DOHH2 (cell line): ENCODE results near the gene LILRB3.

ENCODE experiments used
- H3F3A ChIP-seq: fragments of 200-600 bp; sonication (generic), shearing (Covaris generic); 2 replicates; pipeline ENCODE4 v1.6.0; 2016; ENCODE audit warnings: antibody characterized with exemption, mild to moderate bottlenecking; ENCODE audit not compliant: control insufficient read depth, insufficient read depth
- H3K27ac ChIP-seq: fragments of 200-600 bp; sonication (generic); 2 replicates; pipeline ENCODE4 v1.5.1; 2014; ENCODE audit warnings: low read depth, mild to moderate bottlenecking, low read length, moderate library complexity
- H3K27me3 ChIP-seq: fragments of 200-600 bp; sonication (generic); 2 replicates; pipeline ENCODE4 v1.6.1; 2014; ENCODE audit warnings: mild to moderate bottlenecking, low read length, mixed read lengths; ENCODE audit not compliant: control insufficient read depth
- H3K36me3 ChIP-seq: fragments of 200-600 bp; sonication (generic); 2 replicates; pipeline ENCODE4 v1.6.1; 2014; ENCODE audit warnings: mild to moderate bottlenecking, low read length, moderate library complexity, mixed read lengths; ENCODE audit not compliant: control insufficient read depth
- H3K4me1 ChIP-seq: fragments of 200-600 bp; sonication (generic); 2 replicates; pipeline ENCODE4 v1.6.1; 2014; ENCODE audit warnings: mild to moderate bottlenecking, low read length, mixed read lengths; ENCODE audit not compliant: control insufficient read depth
- H3K4me2 ChIP-seq: fragments of 200-600 bp; sonication (generic); 2 replicates; pipeline ENCODE4 v1.6.0; 2014; ENCODE audit warnings: mild to moderate bottlenecking, low read length, moderate library complexity
- H3K4me3 ChIP-seq: fragments of 200-600 bp; sonication (generic); 2 replicates; pipeline ENCODE4 v1.5.1; 2014; ENCODE audit warnings: mild to moderate bottlenecking, low read length, mixed read lengths
- H3K79me2 ChIP-seq: fragments of 200-600 bp; sonication (generic); 2 replicates; pipeline ENCODE4 v1.6.1; 2014; ENCODE audit warnings: mild to moderate bottlenecking, low read length, mixed read lengths; ENCODE audit not compliant: control insufficient read depth
- H3K9me2 ChIP-seq: fragments of 200-600 bp; sonication (generic); replicated peaks from 2 replicates; pipeline ENCODE4 v1.6.1; 2014; ENCODE audit warnings: mild to moderate bottlenecking, low read length, mixed read lengths; ENCODE audit not compliant: control insufficient read depth
- H3K9me3 ChIP-seq: fragments of 200-600 bp; sonication (generic); 2 replicates; pipeline ENCODE4 v1.6.1; 2014; ENCODE audit warnings: antibody characterized with exemption, low read length, mixed read lengths; ENCODE audit not compliant: control insufficient read depth, insufficient read depth
- H4K20me1 ChIP-seq: fragments of 200-600 bp; sonication (generic); 2 replicates; pipeline ENCODE4 v1.6.0; 2014; ENCODE audit warnings: low read depth, mild to moderate bottlenecking, antibody characterized with exemption, low read length, moderate library complexity; ENCODE audit not compliant: control insufficient read depth, insufficient read depth
- CTCF ChIP-seq: fragments of 200-600 bp; sonication (generic); IDR thresholded peaks from one replicate; pipeline ENCODE4 v1.5.1; 2014; ENCODE audit warnings: antibody characterized with exemption, mild to moderate bottlenecking, low read depth, low read length; ENCODE audit not compliant: poor library complexity, severe bottlenecking
- EZH2phosphoT487 ChIP-seq: fragments of 200-600 bp; sonication (generic); IDR thresholded peaks from 2 replicates; pipeline ENCODE4 v1.6.1; 2017; ENCODE audit warnings: borderline replicate concordance, mild to moderate bottlenecking, antibody characterized with exemption, low read length, moderate library complexity, mixed read lengths

The LILRB3 gene

GRCh38 chr19:54178581-54179261 is 44.1 kb downstream of the LILRB3 start:
- Histone ChIP-seq H3K4me1 (peaks cover 21% of the 10 kb centered on the region), H4K20me1 (0 out of 2 replicates have a peak, but pooled peaks cover 8% of the 10 kb centered on the region), H3K27me3 (no peaks in the 10 kb centered on the region), H3K9me2 (no peaks in the 10 kb centered on the region), H3F3A (peaks cover 6% of the 10 kb centered on the region; the same call in 1 of the 2 replicates), H3K4me3 (no peak overlapping the region), H3K36me3 (peaks cover 11% of the 10 kb centered on the region; the same call in 1 of the 2 replicates), H3K9me3 (no peaks in the 10 kb centered on the region), H3K4me2 (no peak overlapping the region), H3K27ac (no peak overlapping the region), H3K79me2 (no peaks in the 10 kb centered on the region)
- TF ChIP-seq CTCF = no peak
- no peak for TF ChIP-seq EZH2phosphoT487

GRCh38 chr19:54173951-54174834 is 48.6 kb downstream of the LILRB3 start:
- Histone ChIP-seq H3K4me2 (no peak overlapping the region), H3K4me1 (peaks cover 22% of the 10 kb centered on the region), H3F3A (no peaks in the 10 kb centered on the region; the same call in 1 of the 2 replicates), H3K27ac (no peak overlapping the region), H3K27me3 (no peaks in the 10 kb centered on the region), H3K9me3 (no peaks in the 10 kb centered on the region), H3K9me2 (no peaks in the 10 kb centered on the region), H3K36me3 (peaks cover 10% of the 10 kb centered on the region; the same call in 1 of the 2 replicates), H3K4me3 (no peak overlapping the region), H4K20me1 (0 out of 2 replicates have a peak, but pooled peaks cover 4% of the 10 kb centered on the region), H3K79me2 (no peaks in the 10 kb centered on the region)
- TF ChIP-seq CTCF = no peak
- TF ChIP-seq EZH2phosphoT487 = no peak

- Histone ChIP-seq H3K9me3 (no peaks in the 10 kb centered on the region), H3K27ac (no peak overlapping the region), H3F3A (no peaks in the 10 kb centered on the region; the same call in 1 of the 2 replicates), H3K36me3 (0 out of 2 replicates have a peak, but pooled peaks cover 4% of the 10 kb centered on the region), H3K4me2 (peak overlapping the region; percentile 16; the same call in 1 of the 2 replicates), H3K4me3 (no peak overlapping the region), H4K20me1 (0 out of 2 replicates have a peak, but pooled peaks cover 2% of the 10 kb centered on the region), H3K9me2 (no peaks in the 10 kb centered on the region), H3K79me2 (no peaks in the 10 kb centered on the region), H3K27me3 (no peaks in the 10 kb centered on the region), H3K4me1 (peaks cover 22% of the 10 kb centered on the region)
- TF ChIP-seq CTCF (no peak), EZH2phosphoT487 (no peak)
Measured at GRCh38 chr19:54173359-54173699, 49.5 kb downstream of the LILRB3 start.
